GM23338 (cell line): ENCODE measurements around the gene LRRC38. TPM values are rescaled to one million over a fixed set of nuclear protein-coding genes. Genes with fewer than 3 reads are reported as not detected.

ENCODE experiments used
- ATAC-seq: fragments of 200-7000 bp; cut with Tn5 transposase; 3 replicates; pipeline ENCODE4 v1.9.1; 2020
- DNase-seq: peaks from one replicate; pipeline ENCODE4 v3.0.0-alpha.2; 2015; ENCODE audit warnings: low spot score
- H2AFZ ChIP-seq: fragments of 200-600 bp; sonication (generic); 2 replicates; pipeline ENCODE4 v1.8.0; 2016; ENCODE audit warnings: antibody characterized with exemption, mild to moderate bottlenecking, moderate library complexity
- H3F3A ChIP-seq: fragments of 200-600 bp; sonication (generic); replicated peaks from 2 replicates; pipeline ENCODE4 v1.8.0; 2017; ENCODE audit warnings: antibody characterized with exemption, mixed run types, low read depth
- H3K27ac ChIP-seq: fragments of 200-600 bp; sonication (generic); 2 replicates; pipeline ENCODE4 v1.6.1; 2016; ENCODE audit warnings: low read depth
- H3K27me3 ChIP-seq: fragments of 200-600 bp; sonication (generic); 2 replicates; pipeline ENCODE4 v1.8.0; 2016; ENCODE audit warnings: mild to moderate bottlenecking, mixed run types, moderate library complexity; ENCODE audit not compliant: insufficient read depth
- H3K36me3 ChIP-seq: fragments of 200-600 bp; sonication (generic); 2 replicates; pipeline ENCODE4 v1.8.0; 2016; ENCODE audit warnings: mild to moderate bottlenecking; ENCODE audit not compliant: insufficient read depth
- H3K4me1 ChIP-seq: fragments of 200-600 bp; sonication (generic); 2 replicates; pipeline ENCODE4 v1.8.0; 2016; ENCODE audit warnings: mild to moderate bottlenecking, moderate library complexity; ENCODE audit not compliant: insufficient read depth
- H3K4me2 ChIP-seq: fragments of 200-600 bp; sonication (generic); 2 replicates; pipeline ENCODE4 v1.7.1; 2017; ENCODE audit warnings: mixed run types
- H3K4me3 ChIP-seq: fragments of 200-600 bp; sonication (generic); 2 replicates; pipeline ENCODE4 v1.6.1; 2016; ENCODE audit warnings: mixed run types
- H3K79me2 ChIP-seq: fragments of 200-600 bp; sonication (generic); replicated peaks from 2 replicates; pipeline ENCODE4 v1.8.0; 2017; ENCODE audit warnings: mild to moderate bottlenecking; ENCODE audit not compliant: insufficient read depth
- H3K9me2 ChIP-seq: fragments of 200-600 bp; sonication (generic); 2 replicates; pipeline ENCODE4 v1.8.0; 2017; ENCODE audit not compliant: insufficient read depth
- H4K20me1 ChIP-seq: fragments of 200-600 bp; sonication (generic); replicated peaks from 2 replicates; pipeline ENCODE4 v1.8.0; 2017; ENCODE audit warnings: mild to moderate bottlenecking; ENCODE audit not compliant: insufficient read depth
- H3K27ac Mint-ChIP-seq: 2 replicates; pipeline ENCODE4 v1.8.0; 2020; ENCODE audit warnings: inconsistent platforms, mild to moderate bottlenecking, moderate library complexity, mixed read lengths
- H3K27me3 Mint-ChIP-seq: 3 replicates; pipeline ENCODE4 v1.8.0; 2022; ENCODE audit warnings: low read depth, mild to moderate bottlenecking, moderate library complexity, mixed read lengths, inconsistent platforms; ENCODE audit not compliant: insufficient read depth, poor library complexity
- H3K36me3 Mint-ChIP-seq: 3 replicates; pipeline ENCODE4 v1.8.0; 2021; ENCODE audit warnings: low read depth, mild to moderate bottlenecking, inconsistent platforms, moderate library complexity, mixed read lengths
- H3K4me1 Mint-ChIP-seq: 3 replicates; pipeline ENCODE4 v1.8.0; 2020; ENCODE audit warnings: mild to moderate bottlenecking, inconsistent platforms, mixed read lengths
- H3K4me3 Mint-ChIP-seq: 3 replicates; pipeline ENCODE4 v1.8.0; 2021; ENCODE audit warnings: moderate library complexity, mild to moderate bottlenecking, inconsistent platforms, mixed read lengths
- H3K9me3 Mint-ChIP-seq: 3 replicates; pipeline ENCODE4 v1.8.0; 2020; ENCODE audit warnings: moderate library complexity, mild to moderate bottlenecking, inconsistent platforms, mixed read lengths
- EZH2 ChIP-seq: fragments of 200-600 bp; sonication (generic); IDR thresholded peaks from one replicate; pipeline ENCODE4 v1.8.0; 2017; ENCODE audit warnings: antibody characterized with exemption, mild to moderate bottlenecking, low read depth; ENCODE audit not compliant: unreplicated experiment
- JUNB ChIP-seq: IDR thresholded peaks from one replicate; pipeline ENCODE4 v1.6.1; 2016; ENCODE audit warnings: antibody characterized with exemption; ENCODE audit not compliant: unreplicated experiment
- REST ChIP-seq: IDR thresholded peaks from one replicate; pipeline ENCODE4 v1.6.1; 2018; ENCODE audit warnings: antibody characterized with exemption; ENCODE audit not compliant: unreplicated experiment
- ZNF114 ChIP-seq: fragments of 250-450 bp; sonication (Bioruptor Pico); IDR thresholded peaks from 2 replicates; pipeline ENCODE4 v1.5.0; 2020; ENCODE audit warnings: mild to moderate bottlenecking, moderate library complexity
- polyA plus RNA-seq: library from polyadenylated mRNA; unstranded; fragments of >200 nt; fragmentation: Nextera tagmentation; extraction: Ambion mirVana; gene quantifications from 2 replicates; pipeline ENCODE4 v1.2.1, GENCODE V29; 2016
- total RNA-seq: library from RNA; depleted of rRNA; stranded (reverse); fragments of >200 nt; shearing (Covaris generic); gene quantifications from 2 replicates; pipeline ENCODE4 v1.2.3, GENCODE V29; 2014

Gene LRRC38
- total and polyA plus RNA-seq, 2 experiments from 2014 or later: 0.17 TPM; not detected in 1

GRCh38 chr1:13554798-13555197 lies 41.0 kb upstream of the LRRC38 start:
- DNase-seq (no peak), ATAC-seq (no peak)
- H3K4me3 ChIP-seq: no peak overlapping the region
- Mint-ChIP-seq H3K27ac (no peak overlapping the region), H3K9me3 (no peaks in the 10 kb centered on the region), H3K27me3 (peaks cover 2% of the 10 kb centered on the region), H3K4me1 (no peaks in the 10 kb centered on the region), H3K36me3 (no peaks in the 10 kb centered on the region), H3K4me3 (no peak overlapping the region)
- no peaks in the 10 kb centered on the region for H3K4me1 ChIP-seq
- H3K9me2 ChIP-seq: no peaks in the 10 kb centered on the region
- no peaks in the 10 kb centered on the region for H3K79me2 ChIP-seq
- H4K20me1 ChIP-seq: no peaks in the 10 kb centered on the region
- TF ChIP-seq ZNF114 (CRISPR knock-in tag) (no peak), JUNB (no peak)
- no peak overlapping the region for H3K4me2 ChIP-seq
- H3K27me3 ChIP-seq: no peaks in the 10 kb centered on the region
- H3K27ac ChIP-seq: no peak overlapping the region
- no peaks in the 10 kb centered on the region for H3F3A ChIP-seq
- H3K36me3 ChIP-seq: no peaks in the 10 kb centered on the region
- no peak overlapping the region for H2AFZ ChIP-seq

GRCh38 chr1:13550663-13551062 lies 36.9 kb upstream of the LRRC38 start:
- H3K27ac Mint-ChIP-seq: no peak overlapping the region
- H3K27me3 Mint-ChIP-seq: no peaks in the 10 kb centered on the region
- peaks cover 8% of the 10 kb centered on the region for H3K4me1 Mint-ChIP-seq

More at GRCh38 chr1:13550663-13551062, 36.9 kb upstream of the LRRC38 start:
- Mint-ChIP-seq H3K36me3 (no peaks in the 10 kb centered on the region), H3K4me3 (no peak overlapping the region), H3K9me3 (no peaks in the 10 kb centered on the region)
- H4K20me1 ChIP-seq: no peaks in the 10 kb centered on the region
- DNase-seq (no peak), ATAC-seq (no peak)
- H3K27ac ChIP-seq: no peak overlapping the region
- TF ChIP-seq REST (no peak), EZH2 (no peak), JUNB (no peak)
- H3K4me3 ChIP-seq: no peak overlapping the region
- no peak overlapping the region for H2AFZ ChIP-seq
- H3K4me1 ChIP-seq: no peaks in the 10 kb centered on the region
- no peaks in the 10 kb centered on the region for H3F3A ChIP-seq
- H3K79me2 ChIP-seq: no peaks in the 10 kb centered on the region
- H3K36me3 ChIP-seq: no peaks in the 10 kb centered on the region
- no peak overlapping the region for H3K4me2 ChIP-seq
- H3K9me2 ChIP-seq: no peaks in the 10 kb centered on the region
- H3K27me3 ChIP-seq: no peaks in the 10 kb centered on the region
